ENCODE data around the gene C4BPA.

C4BPA gene

DNA sequence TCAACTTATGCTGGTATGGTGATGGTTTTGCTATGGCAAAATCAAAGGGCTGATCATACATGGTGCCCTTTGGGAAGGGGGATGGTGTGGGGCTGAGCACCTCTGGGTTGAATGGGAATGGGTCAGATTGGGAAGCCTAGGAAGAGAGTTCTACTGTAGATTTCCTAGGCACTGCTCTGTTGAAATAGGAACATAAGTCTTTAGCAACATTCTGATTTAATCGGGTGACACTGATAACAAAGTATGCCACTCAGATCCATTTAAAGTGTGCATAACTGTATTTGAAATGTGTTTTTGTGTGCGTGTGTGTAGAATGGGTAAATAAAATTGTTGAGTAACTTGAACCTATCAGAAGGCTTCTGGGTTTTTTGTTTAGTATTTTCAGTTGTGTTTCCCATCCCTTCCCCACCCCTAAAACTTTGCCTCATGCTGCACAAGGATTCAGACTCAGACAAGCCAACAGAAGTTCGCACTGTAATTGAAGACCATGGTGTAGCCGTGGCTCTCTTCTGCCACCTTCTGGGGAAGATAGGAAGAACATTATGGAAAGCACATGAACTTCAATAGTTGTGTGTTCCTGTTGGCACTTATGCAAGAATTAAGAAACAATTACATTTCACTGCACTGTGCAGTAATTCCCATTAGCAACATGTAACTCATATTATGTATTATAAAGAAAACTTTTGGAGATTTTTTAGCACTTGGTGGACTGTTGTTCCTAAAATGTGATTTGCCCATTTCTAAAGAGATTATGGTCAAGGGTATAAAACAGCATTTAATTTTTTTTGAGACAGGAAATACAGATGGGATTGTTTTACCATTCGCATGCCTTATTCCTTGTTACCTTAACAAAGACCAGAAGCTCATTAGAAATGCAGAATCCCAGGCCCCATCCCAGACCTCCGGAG, 26.3 kb upstream of the C4BPA start:
- DNase-seq (ENCODE audit: low read depth), result peak; percentile 47

DNA sequence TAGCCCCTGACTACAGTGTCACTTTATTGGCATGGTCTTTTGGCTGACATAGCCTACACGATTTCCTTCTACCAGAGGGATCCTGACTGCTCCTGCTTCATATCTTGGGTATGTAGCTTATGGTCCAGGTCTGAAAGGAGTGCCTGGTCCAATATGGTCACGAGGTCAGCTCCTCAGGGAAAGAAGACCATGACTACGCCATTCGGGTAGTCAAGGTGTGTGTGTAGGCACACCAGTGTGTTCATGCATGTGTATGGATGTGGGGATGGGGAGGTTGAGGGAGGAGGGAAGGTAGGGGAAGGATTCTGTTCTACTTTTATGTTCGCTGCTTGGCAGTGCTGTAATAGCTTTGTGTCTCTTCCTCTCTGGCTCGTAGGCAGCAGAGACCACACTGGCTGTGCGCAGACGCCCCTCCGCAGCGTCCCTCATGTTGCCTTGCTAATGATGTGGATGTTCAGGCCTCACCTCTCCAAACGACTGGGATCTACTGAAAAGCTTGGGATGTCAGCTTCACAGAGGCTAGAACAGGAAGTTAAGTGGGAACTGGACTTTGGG, 25.4 kb upstream of the C4BPA start:
- DNase-seq (ENCODE audit: low read depth), result no peak

DNA sequence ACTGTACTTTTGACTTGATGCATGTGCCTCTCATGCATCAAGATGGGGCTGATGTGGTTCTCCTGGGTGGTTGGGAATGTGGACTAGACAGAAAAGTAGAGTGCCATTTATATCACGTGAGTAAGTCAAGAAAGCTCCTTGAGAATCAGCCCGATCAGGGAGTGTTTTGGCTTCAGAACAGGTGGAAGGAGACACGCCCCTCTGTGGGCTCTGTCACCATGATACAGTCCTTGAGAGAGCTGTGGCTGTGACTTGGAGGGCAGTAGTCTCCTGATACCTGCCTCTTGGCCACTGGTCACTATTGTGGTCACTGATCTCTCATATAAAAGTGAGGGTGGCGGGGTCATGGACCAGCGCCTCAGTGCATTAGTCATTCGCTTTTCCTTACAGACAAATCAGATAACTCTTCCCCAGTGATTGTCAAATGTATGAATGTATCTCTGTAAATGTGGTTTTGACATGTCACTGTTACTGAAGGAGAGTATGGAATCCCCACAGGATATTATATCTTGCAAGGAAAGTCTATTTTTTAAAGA, 24.3 kb upstream of the C4BPA start:
- DNase-seq (ENCODE audit: low read depth), result no peak

DNA sequence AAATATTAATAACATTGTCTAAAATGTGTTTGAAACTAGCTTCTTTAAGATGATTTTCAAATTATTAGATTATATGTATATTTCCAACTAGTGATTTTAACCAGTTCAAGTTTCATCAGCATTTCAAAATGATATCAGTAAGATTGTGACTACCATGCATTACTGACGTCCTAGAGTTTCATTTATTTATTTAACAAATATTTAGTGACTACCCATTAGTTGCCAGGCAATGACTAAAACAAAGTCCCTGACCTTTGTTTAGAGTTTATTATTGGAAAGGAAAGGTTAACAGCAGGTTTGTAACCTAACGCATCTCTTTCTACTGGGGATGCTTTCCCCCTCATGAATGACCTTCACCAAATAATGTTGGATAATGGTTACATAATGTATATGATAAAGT, 22.9 kb upstream of the C4BPA start:
- DNase-seq (ENCODE audit: low read depth), result no peak

DNA sequence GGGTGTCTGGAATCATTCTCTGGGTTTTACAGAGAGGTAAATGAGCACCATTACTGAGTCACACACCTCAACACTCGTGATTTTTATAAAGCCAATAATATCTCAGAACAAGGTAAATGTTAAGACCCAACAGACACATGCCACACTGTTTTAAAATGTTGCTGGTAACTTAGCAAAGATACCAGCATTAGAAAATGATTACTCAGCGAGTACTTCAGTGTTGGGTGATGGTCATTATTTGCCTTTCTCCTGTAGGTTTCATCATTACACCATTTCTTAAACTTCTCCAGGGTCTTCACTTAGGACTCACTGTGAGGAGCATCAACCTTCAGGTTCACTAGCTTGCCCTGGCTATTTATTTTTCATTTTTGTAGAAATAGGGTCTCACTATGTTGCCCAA, 22.2 kb upstream of the C4BPA start:
- DNase-seq (ENCODE audit: low read depth), result no peak

DNA sequence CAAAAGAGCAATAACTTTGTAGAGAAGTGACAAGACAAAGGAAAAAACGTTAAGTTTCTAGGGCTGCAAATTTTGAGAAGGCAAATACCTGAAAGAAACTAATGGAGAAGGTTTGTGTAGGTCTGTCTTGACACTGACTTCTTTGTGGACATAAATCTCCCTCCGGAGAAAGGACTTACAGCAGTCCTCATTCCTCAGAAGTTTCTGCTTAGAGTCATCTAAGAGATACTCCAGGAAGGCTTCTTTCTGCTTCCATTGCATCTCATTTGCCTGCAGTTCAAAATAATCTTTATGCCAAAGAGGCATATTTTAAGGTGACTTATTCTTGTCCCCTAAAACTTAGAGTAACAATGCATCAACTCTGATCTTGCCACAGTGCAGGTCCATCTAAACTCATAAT, 19.8 kb upstream of the C4BPA start:
- DNase-seq (ENCODE audit: low read depth), result no peak

DNA sequence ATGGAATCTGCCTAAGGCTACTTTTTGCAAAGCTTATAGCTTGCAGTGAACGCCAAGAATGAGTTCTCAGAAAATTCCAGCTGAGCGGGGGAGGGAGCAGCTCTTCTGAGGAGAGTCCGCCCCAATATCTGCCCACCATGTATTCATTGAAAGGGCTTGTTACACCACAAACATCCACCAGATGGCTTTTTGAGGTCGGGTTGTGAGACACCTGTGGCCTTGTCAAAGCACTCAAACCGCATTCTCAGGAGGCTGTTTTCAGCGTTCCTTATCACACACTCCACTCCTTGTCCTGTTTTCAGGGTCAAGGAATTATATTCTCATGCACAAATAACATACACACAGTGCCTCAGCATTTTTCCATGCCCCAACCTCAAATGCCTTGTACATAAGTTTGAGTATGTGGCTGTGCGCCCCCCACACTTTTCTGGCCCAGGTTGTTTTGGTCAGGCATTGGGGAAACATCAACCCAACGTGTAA, 19.3 kb upstream of the C4BPA start:
- peak; percentile 40 for DNase-seq (ENCODE audit: low read depth)

DNA sequence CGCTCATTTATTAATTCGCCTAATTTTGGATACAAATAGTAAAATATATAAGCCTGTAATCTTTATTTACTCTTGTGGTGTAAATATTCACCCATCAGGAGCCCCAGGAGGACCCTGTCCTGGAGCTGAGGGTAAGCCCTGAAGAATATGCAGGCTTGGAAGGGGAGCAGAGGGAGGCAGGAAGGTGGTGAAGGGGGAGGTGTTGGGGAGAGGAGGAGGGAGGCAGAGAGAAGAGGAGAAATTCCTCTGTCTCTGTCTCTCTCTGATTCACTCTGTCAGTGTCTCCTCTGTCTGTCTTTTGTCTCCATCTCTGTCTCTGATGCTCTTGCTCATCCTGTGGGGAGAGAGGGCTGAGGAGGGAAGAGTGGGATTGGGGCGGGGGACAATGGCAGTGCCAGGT, 18.1 kb upstream of the C4BPA start:
- DNase-seq (ENCODE audit: low read depth), result no peak

DNA sequence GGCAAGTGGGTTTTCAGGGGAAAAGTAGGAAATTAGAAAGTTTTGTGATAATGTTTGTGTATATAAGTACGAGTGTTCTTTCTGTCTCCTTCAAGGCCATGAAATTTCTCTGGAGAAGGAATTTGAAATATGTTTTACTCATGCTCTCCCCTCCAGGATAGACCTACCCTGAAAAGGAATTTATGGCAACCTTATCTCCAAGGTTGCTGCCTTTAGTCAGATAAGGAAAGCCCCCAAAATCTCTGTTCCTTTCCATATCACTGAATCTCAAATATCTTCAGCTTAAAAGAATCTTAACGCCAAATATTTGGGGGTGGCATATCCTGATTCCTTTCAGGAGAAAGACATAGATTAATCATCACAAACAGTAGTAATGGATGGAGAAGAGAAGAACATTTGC, 15.9 kb upstream of the C4BPA start:
- no peak for DNase-seq (ENCODE audit: low read depth)

DNA sequence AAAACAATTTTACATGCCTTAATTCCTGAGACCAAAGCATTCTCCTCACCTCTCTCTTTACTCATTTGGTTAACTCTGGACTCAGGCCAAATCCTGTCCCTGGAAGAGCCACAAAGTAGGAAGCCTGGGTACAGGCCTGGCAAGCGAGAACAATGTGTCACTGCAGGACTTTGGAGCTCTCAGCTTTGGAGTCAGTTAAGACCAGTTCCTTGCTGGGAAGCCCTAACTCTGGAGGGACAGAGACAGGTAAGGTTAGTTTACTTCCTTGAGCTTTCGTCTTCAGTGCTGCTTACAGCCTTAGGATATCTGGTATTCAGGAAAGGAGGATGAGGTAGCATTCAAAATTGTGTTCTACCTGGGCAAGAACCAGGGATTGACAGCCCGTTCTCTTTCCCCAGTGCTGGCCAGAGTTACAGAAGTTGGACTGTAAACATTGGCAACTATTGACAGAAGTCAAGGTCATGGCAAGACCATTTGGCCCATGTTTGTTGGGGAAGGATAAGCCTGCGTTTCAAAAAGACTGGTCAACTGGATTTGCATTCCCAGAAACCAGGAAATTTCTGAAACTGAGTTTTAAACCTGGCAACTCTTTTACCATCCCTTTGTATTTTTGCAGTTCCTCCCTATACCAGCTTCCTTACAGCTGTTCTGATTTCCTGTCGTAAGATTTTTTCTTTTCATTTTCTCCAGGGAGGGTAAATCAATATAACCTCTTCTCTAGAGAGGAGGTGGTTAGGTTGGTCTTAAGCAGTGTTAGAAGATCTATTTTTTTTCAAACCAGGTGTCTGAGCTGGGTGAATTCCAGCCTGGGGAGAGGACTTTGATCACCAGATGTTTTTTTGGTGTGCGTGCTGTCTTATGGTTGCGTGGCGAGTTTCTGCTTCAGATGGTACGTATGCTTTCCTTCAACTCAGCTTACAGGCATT, 15.1 kb upstream of the C4BPA start, which contains the start of gene C4BPB:
Gene C4BPB, plus strand, starts transcription at position 160 of the 926 bp plus-strand sequence. Its CDS starts 672 bp downstream, at position 832.
- no peak for DNase-seq (ENCODE audit: low read depth)

DNA sequence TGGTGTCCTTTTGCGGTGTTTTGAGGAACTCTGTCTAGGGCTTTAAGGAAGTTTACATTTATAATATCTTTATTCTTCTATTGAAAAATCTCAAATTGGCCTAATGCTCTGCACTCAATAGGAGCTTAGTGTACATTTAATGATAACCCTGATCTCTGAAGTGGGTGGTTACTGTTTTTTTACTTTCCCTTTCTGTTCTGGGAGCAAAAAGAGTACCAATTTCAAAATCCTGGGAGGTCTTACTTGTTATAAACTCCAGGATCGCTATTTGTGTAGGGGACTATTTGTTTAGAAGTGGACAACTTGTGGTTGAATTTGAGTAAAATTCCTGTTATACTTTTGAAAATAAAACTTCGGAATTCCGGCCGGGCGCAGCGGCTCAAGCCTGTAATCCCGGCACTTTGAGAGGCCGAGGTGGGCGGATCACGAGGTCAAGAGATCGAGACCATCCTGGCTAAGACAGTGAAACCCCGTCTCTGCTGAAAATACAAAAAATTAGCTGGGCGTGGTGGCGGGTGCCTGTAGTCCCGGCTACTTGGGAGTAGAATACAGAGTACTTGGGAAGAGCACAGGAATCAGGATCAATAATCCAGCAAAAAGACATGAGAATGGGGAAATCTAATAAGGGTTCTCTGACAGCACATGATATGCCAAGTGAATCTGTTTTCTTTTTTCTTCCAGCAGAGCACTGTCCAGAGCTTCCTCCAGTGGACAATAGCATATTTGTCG, 14.2 kb upstream of the C4BPA start:
- no peak for DNase-seq (ENCODE audit: low read depth)

DNA sequence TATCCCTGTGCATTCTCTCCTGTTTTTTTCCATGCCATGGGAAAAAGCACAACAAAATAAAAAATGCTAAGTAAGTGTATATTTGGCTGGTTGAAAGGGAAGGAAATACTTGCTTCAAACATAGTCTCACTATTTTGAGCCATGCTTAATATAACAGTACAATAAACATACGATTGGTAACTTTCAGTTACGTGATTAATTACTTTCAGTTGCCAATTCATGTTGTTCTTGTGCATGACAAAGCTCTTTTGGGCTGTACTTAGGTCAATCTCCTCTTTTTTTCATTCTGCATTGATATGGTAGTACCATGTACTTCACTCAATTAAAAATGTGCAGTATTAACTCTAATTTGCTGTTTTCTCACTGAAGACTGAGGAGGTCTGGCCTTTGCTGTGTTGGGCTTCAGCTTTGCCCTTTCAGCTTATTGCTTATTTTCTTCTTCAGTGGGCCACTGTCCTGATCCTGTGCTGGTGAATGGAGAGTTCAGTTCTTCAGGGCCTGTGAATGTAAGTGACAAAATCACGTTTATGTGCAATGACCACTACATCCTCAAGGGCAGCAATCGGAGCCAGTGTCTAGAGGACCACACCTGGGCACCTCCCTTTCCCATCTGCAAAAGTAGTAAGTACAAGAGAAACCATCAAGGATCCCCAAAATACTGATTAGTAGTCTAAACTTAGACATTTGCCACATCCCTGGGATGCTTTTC, 12.7 kb upstream of the C4BPA start:
- no peak for DNase-seq (ENCODE audit: low read depth)

DNA sequence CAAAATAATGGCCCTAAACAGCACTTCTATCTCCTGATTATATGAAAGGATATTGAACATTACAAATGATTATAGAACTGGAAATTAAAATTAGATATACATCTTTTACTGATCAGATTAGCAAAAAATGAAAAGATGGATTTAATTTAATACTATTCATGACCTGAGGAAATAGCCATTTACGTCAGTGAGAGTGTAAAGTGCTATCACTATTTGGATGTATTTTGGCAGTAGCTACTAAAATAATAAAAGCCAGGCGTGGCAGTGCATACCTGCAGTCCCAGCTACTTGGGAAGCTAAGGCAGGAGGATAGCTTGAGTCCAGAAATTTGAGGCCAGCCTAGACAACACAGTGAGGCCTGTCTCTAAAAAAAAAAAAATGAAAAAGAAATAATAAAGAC, 10.1 kb upstream of the C4BPA start:
- no peak for DNase-seq (ENCODE audit: low read depth)

DNA sequence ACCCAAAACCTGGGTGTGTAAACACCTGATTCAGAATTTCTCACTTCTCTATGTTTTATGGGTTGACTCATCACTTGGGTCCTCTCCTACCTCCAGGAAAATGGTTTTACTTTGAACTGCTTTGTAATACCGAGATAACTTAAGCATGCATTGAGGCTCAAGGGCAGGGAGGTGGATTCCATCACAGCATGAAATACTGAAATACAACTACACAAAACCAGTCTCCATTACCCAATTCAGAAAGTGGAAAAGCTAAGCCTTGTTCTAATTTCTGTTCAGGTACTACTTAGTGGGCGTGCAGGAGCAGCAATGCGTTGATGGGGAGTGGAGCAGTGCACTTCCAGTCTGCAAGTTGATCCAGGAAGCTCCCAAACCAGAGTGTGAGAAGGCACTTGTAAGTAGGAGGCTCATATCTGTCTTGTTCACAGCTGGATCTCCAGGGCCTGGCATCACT, 6.1 kb upstream of the C4BPA start:
- DNase-seq (ENCODE audit: low read depth), result no peak

DNA sequence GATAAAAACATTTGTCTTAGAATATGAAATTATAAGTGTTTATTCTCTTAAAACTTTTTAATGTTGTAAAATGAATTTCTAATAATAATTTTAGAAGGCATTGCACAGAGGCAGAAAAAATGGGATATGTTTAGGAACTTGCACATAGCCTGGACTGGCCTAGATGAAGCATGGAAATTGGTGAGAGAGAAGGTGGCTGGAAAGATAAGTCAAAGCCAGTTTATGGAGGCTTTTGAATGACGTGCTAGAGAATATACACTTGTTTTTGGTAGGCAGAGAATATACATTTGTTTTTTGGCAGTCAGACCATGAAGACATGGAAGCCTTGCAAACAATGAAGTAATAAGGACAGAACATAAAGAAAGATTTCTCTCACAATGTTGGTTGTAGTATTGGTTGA, 2.3 kb upstream of the C4BPA start:
- DNase-seq (ENCODE audit: low read depth), result no peak

DNA sequence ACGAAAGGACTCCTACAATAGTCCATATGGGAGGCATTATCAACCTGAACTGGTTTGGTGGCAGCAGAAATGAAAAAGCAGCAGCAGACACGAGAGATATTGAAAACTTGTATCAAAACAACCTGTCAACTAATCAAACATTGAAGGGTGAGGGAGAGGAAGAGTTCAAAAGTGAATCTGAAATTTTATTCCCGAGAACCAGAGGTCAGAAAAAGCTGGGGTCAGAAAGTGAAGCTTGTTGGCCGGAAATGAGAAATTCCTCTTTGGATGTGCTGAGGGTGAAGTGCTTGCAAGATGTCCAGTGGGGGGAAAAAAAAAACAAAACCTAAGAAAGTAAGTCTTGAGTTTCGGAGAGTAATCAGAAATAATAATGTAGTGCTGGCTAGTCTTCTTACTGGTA, 1.9 kb upstream of the C4BPA start:
- DNase-seq (ENCODE audit: low read depth), result no peak

DNA sequence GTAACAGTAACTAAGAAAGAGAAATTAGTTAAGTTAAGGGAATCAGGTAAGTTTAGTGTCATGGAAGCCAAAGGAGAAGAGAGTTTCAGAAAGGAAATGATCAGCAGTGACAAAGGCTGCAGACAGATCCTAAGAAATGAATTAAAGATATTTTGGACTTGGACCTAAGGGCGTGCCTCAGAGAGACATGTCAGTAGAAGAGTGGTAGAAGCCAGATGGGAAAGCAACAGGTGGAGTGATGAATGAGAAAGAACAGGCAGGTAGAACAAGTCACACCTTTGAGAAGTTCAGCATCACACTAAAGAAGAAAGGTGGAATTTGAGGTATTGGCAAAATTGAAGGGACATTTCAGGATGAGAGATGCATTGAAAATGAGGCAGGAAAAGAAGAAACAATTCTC, 1.4 kb upstream of the C4BPA start:
- DNase-seq (ENCODE audit: low read depth), result no peak

DNA sequence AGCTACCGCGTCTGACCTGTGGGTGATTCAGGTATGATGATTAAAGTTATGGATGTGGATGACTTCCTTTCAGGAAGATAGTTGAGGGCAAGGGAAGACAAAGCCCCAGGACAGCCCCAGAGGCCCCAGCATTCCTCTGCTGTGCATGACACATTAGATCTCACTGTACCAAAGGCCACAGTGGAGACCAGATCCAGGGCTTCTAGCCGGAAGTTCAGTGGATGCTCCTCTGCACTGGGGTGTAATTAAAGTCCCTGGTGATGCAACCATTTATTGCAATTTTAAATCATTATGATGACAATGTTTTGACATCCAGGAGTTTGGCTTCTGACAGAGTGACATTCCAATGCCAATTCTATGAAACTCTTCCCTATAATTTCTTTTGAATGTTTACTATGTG, 5.0 kb downstream of the C4BPA start:
- DNase-seq (ENCODE audit: low read depth), result no peak

DNA sequence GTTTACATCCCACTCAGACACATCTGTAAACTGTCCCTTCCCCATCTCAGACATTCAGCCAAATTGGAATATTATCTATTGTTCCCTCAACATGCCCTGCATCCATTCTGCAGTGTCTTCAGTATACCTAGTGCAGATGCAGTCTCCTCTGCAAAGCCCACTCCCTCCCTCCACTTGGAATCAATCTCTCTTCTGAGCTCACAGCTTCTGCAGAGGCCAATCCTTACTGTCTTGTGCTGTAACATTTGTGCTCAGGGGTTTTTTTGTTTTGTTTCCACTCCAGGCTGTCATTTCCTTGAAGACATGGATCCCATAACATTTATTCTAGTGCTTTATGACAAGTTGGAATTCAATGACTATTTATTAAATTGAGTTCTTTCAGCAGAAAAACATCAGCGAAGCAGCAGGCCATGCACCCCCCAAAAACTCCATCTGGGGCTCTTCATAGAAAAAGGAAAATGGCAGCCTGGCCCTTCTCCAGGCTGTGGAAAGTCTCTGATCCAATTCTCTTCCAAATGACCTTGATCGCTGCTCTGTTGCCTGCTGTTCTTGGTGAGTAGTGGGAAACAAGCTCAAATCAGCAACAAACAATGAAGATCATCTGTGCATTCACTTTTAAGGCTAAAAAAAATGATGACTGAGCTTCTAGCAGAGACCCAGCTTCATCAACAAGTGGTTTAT, 8.7 kb downstream of the C4BPA start:
- no peak for DNase-seq (ENCODE audit: low read depth)

DNA sequence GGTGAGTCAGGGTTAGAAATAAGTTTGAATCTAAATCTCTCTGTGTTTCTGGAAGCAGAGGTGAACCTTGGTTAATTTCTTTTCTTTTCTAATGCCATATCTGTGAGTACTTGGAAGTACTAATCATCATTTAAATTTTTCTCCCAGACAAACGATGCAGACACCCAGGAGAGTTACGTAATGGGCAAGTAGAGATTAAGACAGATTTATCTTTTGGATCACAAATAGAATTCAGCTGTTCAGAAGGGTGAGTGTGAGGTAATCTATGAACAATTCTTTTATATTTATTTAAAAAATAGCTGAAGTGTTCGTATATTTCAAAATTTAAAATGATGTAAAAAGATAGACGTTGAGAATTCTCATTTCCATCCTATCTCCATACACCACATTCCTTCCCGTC, 11.2 kb downstream of the C4BPA start:
- DNase-seq (ENCODE audit: low read depth), result no peak

All from stimulated activated CD8-positive, alpha-beta memory T cell treated with anti-CD3 and anti-CD28 coated beads, Interleukin-12 subunit alpha, Interleukin-12 subunit beta, amount 100 ng/mL, for 1 hour (primary cell).